Muscle of arm (tissue), 12 donors: ENCODE measurements around the gene FAF1. TPM values are rescaled to one million over a fixed set of nuclear protein-coding genes. Genes with fewer than 3 reads are reported as not detected.
"Not testable (repeated sequence)": the region's sequence is repeated elsewhere in the genome, so short reads cannot be mapped to it uniquely, and the experiment has no call there.

Source experiments
- DNase-seq: peaks from one replicate; pipeline ENCODE4 v3.0.0-alpha.2; 2013
- polyA plus RNA-seq, 12 donors: library from polyadenylated mRNA; unstranded; fragments of 120-200 nt; gene quantifications; one replicate each; pipeline ENCODE4 v1.2.1, GENCODE V29; 2013; ENCODE audit not compliant: insufficient read length in 12 of 12

The FAF1 gene
- polyA plus RNA-seq, 12 donors = 33.3 to 55.8 (median 49.1) TPM; not detected in 1

DNA sequence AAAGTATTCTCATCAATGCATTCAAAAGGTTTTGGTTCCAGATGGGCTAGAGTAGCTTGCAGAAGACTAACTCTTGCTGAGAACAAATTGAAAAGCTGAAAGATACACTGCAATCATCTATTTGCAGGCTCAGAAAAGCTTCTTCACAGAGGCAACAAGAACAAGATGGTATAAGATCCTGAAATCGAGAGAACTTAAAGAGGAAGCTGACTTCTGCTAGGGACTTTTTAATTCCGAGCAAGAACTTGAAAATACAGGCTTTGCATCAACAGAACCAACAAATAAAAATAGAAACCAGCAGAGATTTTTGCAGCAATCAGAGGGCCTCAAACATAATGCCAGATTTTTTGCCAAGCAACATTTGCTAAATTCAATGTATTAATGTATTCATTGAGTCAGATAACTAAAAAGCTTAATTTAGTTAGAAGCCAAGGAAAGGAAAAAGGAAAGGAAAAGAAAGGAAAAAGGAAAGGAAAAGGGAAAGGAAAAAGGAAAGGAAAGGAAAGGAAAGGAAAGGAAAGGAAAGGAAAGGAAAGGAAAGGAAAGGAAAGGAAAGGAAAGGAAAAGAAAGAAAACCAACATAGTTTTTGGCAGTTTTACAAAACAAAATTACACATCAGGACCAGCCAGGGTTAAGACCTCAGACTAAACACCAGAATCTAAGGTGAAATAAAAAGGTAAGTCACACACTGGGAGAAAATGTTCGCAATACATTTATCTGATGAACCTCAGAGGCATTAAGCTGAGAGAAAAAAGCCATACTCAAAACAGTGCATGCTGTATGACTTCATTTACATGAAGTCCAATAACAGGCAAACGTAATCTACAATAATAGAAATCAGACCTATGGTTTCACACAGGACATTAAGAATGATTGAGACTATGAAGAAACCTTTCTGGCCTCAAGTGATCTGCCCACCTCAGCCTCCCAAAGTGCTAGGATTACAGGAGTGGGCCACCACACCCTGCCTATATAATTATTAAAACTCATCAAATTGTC, 42.6 kb downstream of the FAF1 start:
- no peak for DNase-seq

DNA sequence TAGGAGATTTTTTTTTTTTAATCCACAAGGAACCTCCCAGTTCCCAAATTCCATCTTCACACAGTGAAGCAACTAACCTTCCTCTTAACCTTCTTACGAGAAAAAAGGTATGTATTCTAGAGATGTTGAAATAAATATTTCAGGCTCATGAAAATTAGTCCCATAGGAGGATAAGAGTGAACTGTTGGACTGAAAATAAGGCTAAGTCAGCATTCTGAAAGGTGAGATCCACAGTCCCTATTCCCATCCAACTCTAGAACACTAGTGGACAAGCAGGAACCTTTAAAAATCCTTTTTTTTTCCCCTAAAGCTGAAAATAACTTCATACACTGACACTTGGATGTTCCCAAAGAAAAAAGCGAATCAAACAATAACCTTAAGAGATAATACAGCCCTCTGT, 44.4 kb downstream of the FAF1 start:
- no peak for DNase-seq

DNA sequence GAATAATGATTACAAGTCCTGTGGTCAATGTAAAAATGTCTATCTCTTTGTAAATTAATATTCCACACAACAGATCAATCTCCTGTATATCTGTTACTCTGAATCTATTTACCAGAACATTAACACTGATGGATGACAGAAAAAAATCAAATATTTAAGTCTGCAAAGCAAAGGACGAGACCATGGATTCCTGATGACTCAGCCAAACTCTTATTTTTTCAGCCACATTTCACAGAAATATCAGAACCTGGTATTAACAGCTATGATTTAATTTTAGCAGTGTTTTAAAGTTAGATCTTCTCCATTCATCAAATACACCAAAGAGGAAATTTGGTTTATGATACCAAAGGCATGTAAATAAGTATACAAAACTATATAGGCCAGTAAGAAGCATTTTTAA, 46.1 kb downstream of the FAF1 start:
- no peak for DNase-seq

DNA sequence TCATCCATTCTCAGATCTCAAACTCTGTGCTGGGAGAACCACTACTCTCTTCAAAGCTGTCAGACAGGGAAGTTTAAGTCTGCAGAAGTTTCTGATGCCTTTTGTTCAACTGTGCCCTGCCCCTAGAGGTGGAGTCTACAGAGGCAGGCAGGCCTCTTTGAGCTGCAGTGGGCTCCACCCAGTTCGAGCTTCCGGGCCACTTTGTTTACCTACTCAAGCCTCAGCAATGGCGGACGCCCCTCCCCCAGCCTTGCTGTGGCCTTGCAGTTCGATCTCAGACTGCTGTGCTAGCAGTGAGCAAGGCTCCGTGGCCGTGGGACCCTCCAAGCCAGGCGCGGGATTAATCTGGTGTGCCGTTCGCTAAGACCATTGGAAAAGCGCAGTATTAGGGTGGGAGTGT, 49.7 kb downstream of the FAF1 start:
- DNase-seq = not testable (repeated sequence)

DNA sequence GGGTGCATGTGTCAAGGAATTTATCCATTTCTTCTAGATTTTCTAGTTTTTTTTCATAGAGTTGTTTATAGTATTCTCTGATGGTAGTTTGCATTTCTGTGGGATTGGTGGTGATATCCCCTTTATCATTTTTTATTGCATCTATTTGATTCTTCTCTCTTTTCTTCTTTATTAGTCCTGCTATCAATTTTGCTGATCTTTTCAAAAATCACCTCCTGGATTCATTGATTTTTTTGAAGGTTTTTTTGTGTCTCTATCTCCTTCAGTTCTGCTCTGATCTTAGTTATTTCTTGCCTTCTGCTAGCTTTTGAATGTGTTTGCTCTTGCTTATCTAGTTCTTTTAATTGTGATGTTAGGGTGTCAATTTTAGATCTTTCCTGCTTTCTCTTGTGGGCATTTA, 52.5 kb downstream of the FAF1 start:
- DNase-seq = not testable (repeated sequence)

DNA sequence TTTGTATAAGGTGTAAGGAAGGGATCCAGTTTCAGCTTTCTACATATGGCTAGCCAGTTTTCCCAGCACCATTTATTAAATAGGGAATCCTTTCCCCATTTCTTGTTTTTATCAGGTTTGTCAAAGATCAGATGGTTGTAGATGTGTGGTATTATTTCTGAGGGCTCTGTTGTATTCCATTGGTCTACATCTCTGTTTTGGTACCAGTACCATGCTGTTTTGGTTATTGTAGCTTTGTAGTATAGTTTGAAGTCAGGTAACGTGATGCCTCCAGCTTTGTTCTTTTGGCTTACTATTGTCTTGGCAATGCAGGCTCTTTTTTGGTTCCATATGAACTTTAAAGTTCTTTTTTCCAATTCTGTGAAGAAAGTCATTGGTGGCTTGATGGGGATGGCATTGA, 54.0 kb downstream of the FAF1 start:
- not testable (repeated sequence) for DNase-seq

DNA sequence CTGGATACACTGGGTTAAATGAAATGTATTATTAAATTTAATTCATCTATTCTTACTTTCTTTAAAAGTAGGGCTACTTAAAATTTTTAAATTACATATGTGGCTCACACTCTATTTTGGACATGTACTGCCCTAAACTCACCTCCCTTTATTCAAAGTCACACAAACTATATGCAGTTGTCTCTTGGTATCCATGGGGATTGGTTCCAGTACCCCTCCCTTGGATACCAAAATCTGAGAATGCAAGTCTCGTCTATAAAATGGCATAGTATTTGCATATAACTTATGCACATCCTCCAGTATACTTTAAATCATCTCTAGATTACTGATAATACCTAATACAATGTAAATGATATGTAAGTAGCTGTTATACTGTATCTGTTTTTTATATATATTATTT, 57.6 kb downstream of the FAF1 start:
- no peak for DNase-seq

DNA sequence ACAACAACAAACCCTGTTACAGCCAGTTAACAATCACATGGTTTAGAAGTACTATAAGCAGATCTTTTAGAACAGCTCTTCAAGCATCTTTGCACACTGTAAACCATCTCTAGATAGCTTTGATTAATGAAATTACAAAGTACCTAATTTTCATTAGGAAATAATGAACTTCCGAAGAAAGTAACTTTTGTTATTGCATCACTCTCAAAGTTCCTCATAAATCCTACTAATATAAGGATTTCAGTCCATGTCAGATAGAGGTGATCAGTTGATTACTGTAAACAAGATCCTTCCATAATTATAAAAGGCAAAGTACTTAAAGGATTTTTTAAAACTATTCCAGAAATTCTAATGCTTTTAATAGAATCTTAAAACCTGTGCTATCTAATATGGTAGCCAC, 58.2 kb downstream of the FAF1 start:
- no peak for DNase-seq

DNA sequence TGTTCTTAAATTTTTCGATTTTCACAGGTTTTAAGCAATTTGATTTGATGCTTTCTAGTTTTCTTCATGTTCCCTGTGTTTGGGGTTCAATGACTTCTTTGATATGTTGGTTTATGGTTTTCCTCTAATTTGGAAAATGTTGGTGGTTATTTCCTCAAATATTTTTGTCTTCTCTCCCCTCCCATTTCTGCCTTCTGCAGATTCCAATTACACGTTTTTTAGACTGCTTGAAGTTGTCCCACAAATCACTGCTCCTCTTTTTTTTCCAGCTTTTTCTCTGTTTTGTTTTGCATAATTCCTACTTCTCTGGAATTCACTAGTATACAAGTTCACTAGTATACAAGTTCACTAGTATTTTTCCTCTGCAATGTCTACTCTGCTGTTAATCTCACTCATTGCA, 61.3 kb downstream of the FAF1 start:
- DNase-seq = no peak

DNA sequence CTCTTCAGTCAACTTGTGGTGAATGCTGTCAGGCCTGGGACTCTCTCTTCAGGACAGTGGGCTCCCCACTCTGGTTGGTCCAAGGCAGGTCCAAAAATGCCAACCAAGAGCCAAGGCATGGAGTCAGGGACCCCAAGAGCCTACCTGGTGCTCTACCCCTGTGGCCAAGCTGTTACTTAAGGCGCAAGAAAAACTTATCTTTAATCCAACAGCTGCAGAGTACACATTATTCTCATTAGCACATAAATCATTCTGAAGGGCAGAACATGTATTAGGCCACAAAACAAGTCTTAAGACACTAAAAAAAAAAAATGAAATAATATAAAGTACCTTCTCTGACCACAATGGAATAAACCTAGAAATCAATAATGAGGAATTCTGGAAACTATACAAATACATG, 65.7 kb downstream of the FAF1 start:
- DNase-seq = no peak

DNA sequence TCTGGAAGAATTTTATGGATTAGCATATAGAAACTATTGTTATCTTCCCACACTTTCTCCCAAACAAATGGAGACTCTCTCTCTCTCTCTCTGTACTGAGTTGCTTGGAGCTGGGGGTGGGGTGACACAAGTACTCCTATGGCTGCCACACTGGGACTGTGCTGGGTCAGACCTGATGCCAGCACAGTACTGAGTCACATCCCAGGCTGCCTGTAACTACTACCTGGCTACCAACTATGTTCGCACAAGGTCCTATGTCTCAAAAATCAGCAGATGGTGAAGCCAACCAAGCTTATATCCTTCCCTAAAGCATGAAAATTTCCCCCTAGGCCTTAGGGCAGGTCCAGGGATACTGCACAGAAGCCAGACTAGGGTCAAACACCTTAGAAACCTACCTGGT, 66.6 kb downstream of the FAF1 start:
- DNase-seq = no peak

DNA sequence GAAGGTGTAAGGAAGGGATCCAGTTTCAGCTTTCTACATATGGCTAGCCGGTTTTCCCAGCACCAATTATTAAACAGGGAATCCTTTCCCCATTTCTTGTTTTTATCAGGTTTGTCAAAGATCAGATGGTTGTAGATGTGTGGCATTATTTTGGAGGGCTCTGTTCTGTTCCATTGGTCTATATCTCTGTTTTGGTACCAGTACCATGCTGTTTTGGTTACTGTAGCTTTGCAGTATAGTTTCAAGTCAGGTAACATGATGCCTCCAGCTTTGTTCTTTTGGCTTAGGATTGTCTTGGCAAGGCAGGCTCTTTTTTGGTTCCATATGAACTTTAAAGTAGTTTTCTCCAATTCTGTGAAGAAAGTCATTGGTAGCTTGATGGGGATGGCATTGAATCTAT, 72.5 kb downstream of the FAF1 start:
- not testable (repeated sequence) for DNase-seq

DNA sequence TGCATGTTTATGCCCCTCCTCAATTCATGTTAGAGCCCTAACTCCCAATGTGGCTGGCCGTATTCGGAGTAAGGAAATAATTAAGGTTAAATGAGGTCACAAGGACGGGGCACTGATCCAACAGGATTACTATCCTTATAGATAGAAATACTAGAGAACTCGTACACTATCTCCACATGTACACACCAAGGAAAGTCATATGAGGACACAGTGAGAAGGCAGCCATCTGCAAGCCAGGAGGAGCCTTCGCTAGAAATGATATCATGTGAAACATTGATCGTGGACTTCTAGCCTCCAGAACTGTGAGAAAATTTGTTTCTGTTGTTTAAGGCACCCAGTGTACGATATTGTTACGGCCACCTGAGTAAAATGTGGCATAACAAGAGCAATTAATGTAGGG, 79.7 kb downstream of the FAF1 start:
- DNase-seq = no peak

DNA sequence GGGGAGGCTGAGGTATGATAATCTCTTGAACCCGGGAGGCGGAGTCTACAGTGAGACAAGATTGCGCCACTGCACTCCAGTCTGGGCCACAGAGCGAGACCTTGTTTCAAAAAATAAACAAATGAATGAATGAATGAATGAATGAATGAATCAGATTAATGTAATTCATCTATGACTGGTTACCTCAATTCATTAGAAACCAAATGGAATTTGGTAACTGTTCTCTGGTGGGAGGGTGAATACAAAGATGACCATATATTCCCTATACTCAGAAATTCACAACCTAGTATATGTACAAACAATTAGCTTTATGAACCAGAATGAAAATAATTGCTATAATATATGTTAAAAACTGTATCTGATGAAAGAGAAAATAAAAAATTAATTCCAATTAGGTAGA, 80.9 kb downstream of the FAF1 start:
- no peak for DNase-seq

DNA sequence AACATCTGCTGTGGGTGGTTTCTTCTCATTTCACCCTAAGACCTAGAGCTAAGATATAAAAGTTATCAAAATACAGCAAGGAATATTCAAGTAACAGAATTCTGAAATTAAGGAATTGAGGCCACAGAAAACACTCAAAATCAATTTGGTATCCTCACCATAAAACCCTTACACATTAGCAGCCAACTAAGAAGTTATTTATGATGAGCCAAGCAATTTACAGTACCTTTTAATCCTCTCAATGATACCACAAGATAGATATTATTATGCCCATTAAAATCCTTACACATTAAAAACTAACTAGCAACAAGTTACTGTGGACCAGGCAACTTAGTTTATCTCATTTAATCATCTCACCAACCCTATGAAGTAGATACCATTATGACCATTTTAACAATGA, 81.6 kb downstream of the FAF1 start:
- no peak for DNase-seq

DNA sequence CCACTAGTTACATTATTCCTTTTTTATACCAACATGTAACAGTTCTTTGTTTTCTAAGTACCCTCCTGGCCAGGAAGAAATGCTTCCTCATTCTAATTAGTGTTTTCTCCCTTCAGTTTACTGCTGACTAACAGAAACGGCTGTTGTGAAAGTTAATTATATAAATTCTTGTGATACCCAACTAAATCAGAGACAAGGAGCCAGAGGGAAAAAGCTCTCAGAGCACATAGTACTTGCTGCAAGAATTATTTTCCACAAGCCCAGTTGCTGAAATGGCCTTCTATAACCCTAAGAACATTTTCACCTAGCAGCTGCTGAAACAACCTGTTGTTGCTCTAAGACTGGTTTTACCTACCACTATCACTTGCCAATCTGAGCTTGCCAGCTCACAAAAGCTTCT, 82.4 kb downstream of the FAF1 start:
- DNase-seq = no peak

DNA sequence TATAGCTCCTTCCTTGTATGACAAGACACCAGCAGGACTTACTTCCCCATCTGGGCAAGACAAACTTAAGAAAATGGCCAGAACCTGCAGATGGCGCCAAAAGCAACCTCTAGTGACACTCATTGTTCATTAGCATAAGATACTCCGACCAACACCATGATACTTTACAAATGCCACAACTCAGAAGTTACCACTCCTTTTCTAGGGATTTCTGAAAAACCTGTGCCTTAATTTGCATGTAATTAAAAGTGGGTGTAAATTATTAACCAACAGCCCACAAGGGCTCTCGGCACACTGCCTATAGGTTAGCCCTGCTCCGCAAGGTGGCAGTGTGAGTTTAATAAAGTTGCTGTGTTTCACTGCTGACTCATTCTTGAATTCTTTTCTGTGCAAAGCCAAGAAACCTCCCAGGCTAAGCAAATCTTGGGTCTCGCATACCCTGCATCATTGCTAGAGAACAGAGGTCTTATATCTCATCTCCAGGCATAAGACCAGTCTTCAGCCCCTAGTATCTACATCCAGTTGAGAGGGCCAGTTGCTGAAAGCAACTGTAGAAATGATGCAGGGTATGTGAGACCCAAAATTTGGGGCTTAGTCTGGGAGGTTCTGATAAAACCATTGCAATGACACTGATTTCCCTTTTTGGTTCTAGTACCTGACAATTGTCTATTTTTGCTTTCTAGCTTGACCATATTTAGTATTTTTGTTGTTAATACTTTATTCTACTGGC, 86.4 kb downstream of the FAF1 start:
- peak; percentile 11 for DNase-seq

DNA sequence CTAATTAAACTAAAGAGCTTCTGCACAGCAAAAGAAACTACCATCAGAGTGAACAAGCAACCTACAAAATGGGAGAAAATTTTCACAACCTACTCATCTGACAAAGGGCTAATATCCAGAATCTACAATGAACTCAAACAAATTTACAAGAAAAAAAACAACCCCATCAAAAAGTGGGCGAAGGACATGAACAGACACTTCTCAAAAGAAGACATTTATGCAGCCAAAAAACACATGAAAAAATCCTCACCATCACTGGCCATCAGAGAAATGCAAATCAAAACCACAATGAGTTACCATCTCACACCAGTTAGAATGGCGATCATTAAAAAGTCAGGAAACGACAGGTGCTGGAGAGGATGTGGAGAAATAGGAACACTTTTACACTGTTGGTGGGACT, 95.2 kb downstream of the FAF1 start:
- not testable (repeated sequence) for DNase-seq

DNA sequence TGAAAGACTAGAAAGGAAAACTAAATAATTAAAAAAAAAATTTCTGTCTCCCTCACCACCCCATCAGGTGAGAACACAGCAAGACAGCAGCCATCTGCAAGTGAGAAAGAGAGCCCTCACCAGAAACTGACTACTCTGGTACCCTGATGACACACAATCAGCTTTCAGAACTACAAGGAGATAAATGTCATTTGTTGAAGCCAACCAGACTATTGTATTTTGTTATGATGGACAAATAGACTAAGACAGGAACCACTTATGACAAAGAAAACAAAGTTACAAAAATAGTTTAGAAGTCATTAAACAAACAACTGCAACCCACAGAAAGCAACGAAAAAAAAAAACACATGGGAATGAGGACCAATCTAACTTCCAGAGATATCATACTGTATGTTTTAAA, 98.3 kb downstream of the FAF1 start:
- DNase-seq = no peak

DNA sequence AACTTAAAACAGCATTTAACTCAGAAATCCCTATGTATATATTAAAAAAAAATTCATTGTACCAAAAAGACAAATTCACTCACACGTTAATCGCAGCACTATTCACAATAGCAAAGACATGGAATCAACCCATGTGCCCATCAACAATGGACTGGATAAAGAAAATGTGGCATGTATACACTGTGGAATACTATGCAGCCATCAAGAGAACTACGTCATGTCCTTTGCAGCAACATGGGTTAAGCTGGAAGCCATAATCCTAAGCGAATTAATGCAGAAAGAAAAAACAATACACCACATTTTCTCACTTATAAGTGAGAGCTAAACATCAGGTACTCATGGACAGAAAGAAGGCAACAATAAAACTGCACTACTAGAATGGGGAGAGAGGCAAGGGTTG, 99.4 kb downstream of the FAF1 start:
- DNase-seq = no peak

DNA sequence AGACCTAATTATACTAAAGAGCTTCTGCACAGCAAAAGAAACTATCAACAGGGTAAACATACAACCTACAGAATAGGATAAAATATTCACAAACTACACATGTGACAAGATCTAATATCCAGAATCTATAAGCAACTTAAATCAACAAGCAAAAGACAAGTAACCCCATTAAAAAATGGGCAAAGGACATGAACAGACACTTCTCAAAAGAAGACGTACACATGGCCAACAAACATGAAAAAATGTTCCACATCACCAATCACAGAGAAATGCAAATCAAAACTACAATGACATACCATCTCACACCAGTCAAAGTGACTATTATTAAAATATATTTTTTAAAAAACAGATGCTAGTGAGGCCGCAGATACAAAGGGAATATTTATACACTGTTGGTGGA, 99.8 kb downstream of the FAF1 start:
- no peak for DNase-seq

DNA sequence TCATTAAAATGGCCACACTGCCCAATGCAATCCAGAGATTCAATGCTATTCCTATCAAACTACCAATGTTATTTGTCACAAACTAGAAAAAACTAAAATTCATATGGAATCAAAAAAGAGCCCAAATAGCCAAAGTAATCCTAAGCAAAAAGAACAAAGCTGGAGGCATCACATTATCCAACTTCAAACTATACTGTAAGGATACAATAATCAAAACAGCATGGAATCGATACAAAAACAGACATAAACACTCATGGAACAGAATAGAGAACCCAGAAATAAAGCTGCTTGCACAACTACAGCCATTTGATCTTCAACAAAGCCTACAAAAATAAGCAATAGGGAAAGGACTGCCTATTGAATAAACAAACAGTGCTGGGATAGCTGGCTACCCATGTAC, 100.4 kb downstream of the FAF1 start:
- no peak for DNase-seq

DNA sequence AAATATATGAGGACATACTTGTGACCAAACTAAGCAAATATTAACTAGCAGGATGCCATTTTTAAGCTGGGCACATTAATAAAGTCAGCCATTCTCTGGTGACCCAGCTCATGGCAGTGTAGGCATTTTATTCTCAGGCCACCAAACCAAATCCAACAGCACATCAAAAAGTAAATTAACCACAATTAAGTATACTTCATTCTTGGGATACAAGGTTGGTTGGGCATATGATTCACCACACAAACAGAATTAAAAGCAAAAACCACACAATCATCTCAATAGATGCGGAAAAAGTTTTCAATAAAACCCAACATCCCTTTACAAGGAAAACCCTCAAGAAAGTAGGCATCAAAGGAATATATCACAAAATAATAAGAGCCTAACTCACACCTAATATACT, 101.3 kb downstream of the FAF1 start:
- DNase-seq = no peak
